Measurements from ENCODE around the gene GABPB2. TPM values are rescaled to one million over a fixed set of nuclear protein-coding genes. Genes with fewer than 3 reads are reported as not detected.

The GABPB2 gene
- total and polyA plus RNA-seq, 2 experiments from 2014 or later, result 1.1 to 2.6 TPM

DNA sequence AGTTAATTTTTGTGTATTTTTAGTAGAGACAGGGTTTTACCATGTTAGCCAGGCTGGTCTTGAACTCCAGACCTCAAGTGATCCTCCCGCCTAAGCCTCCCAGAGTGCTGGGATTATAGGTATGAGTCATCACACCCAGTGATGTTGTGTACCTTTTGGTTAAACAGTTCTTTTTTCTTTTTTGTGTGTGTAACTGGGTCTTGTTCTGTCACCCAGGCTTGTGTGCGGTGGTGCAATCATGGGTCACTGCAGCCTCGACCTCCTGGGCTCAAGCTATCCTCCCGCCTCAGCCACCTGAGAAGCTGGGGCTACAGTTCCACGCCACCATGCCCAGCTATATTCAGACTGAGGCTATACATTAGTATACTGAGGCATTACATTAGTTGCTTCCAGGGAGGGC is 37.8 kb downstream of the GABPB2 start (continued):
- TF ChIP-seq ZNF462 (CRISPR knock-in tag; IDR thresholded peaks at IDR 0.05) (no peak), ZNF114 (CRISPR knock-in tag; IDR thresholded peaks at IDR 0.05) (no peak), JUNB (IDR thresholded peaks at IDR 0.05; ENCODE audit: unreplicated experiment) (no peak), EZH2phosphoT487 (IDR thresholded peaks at IDR 0.05; ENCODE audit: unreplicated experiment) (no peak), POLR2AphosphoS5 (IDR thresholded peaks at IDR 0.05; ENCODE audit: low read depth) (no peak), REST (IDR thresholded peaks at IDR 0.05; ENCODE audit: unreplicated experiment) (no peak)

DNA sequence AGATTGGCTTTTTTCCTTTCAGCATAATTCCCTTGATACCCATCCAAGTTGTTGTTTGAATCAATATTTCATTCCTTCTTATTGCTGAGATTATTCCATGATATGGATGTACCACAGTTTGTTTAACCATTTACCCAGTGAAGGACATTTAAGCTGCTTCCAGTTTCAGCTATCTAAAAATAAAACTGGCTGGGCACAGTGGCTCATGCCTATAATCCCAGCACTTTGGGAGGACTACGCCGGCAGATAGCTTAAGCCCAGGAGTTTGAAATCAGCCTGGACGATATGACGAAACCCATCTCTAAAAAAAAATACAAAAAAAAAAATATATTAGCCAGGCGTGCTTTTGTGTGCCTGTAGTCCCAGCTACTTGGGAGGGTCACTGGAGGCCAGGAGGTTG is 43.3 kb downstream of the GABPB2 start:
- H3K4me1 ChIP-seq (ENCODE audit: insufficient read depth), result no peaks in the 10 kb centered on the region
- Mint-ChIP-seq H3K4me3 (no peak overlapping the region), H3K27me3 (ENCODE audit: insufficient read depth, low read depth, poor library complexity) (peaks cover 3% of the 10 kb centered on the region), H3K9me3 (no peaks in the 10 kb centered on the region; the same call in 2 of the 3 replicates), H3K27ac (no peak overlapping the region), H3K4me1 (no peaks in the 10 kb centered on the region), H3K36me3 (ENCODE audit: low read depth) (no peaks in the 10 kb centered on the region)
- 0 out of 2 replicates have a peak, but pooled peaks cover under 1% of the 10 kb centered on the region for H3F3A ChIP-seq (replicated peaks; ENCODE audit: low read depth)
- no peak for DNase-seq (ENCODE audit: low spot score)
- H3K27me3 ChIP-seq (ENCODE audit: insufficient read depth), result no peaks in the 10 kb centered on the region
- H3K27ac ChIP-seq (ENCODE audit: low read depth), result no peak overlapping the region
- no peaks in the 10 kb centered on the region for H3K79me2 ChIP-seq (replicated peaks; ENCODE audit: insufficient read depth)
- H4K20me1 ChIP-seq (replicated peaks; ENCODE audit: insufficient read depth), result no peaks in the 10 kb centered on the region
- no peak overlapping the region for H2AFZ ChIP-seq
- ATAC-seq, result no peak
- no peak overlapping the region for H3K4me3 ChIP-seq
- no peak overlapping the region for H3K4me2 ChIP-seq
- no peaks in the 10 kb centered on the region for H3K36me3 ChIP-seq (ENCODE audit: insufficient read depth)
- H3K9me2 ChIP-seq (ENCODE audit: insufficient read depth), result no peaks in the 10 kb centered on the region
- no peak for TF ChIP-seq EZH2 (IDR thresholded peaks at IDR 0.05; ENCODE audit: low read depth, unreplicated experiment)
- no peak for TF ChIP-seq EZH2phosphoT487 (IDR thresholded peaks at IDR 0.05; ENCODE audit: unreplicated experiment)
- TF ChIP-seq ETS1 (IDR thresholded peaks at IDR 0.05), result no peak
- TF ChIP-seq ZNF114 (CRISPR knock-in tag; IDR thresholded peaks at IDR 0.05), result no peak
- TF ChIP-seq ZNF331 (CRISPR knock-in tag; IDR thresholded peaks at IDR 0.05; ENCODE audit: low read depth), result no peak
- TF ChIP-seq CREB1 (CRISPR knock-in tag; IDR thresholded peaks at IDR 0.05; ENCODE audit: low read depth), result no peak
- TF ChIP-seq REST (IDR thresholded peaks at IDR 0.05; ENCODE audit: unreplicated experiment), result no peak
- no peak for TF ChIP-seq POLR2AphosphoS5 (IDR thresholded peaks at IDR 0.05; ENCODE audit: low read depth)
- TF ChIP-seq JUNB (IDR thresholded peaks at IDR 0.05; ENCODE audit: unreplicated experiment), result no peak

Data from GM23338 (cell line).